Liver (tissue), 9 donors: ENCODE results near the gene TRIP12. TPM values are rescaled to one million over a fixed set of nuclear protein-coding genes. Genes with fewer than 3 reads are reported as not detected.
"Not testable (repeated sequence)": the region's sequence is repeated elsewhere in the genome, so short reads cannot be mapped to it uniquely, and the experiment has no call there.

Experiments used
- DNase-seq: peaks from one replicate; pipeline ENCODE4 v3.0.0-alpha.2; 2017; ENCODE audit warnings: low spot score
- H3K27ac ChIP-seq, 2 donors: one replicate each; pipeline ENCODE4 v1.7.0; 2013; ENCODE audit warnings: inconsistent platforms in 2 of 2, low read length in 2 of 2, control low read depth in 1 of 2, low read depth in 1 of 2, mild to moderate bottlenecking in 1 of 2
- H3K27me3 ChIP-seq, 4 donors: one replicate each; pipeline versions ENCODE4 v1.6.1 to v1.7.0; 2013; ENCODE audit warnings: low read length in 3 of 4, inconsistent platforms in 1 of 4, mild to moderate bottlenecking in 1 of 4, moderate library complexity in 1 of 4; ENCODE audit not compliant: control insufficient read depth in 4 of 4, insufficient read depth in 4 of 4
- H3K36me3 ChIP-seq, 4 donors: one replicate each; pipeline versions ENCODE4 v1.6.1 to v1.7.0; 2013; ENCODE audit warnings: low read length in 3 of 4, mild to moderate bottlenecking in 3 of 4, low read depth in 1 of 4, moderate library complexity in 1 of 4; ENCODE audit not compliant: control insufficient read depth in 4 of 4, insufficient read depth in 3 of 4
- H3K4me1 ChIP-seq, 4 donors: one replicate each; pipeline versions ENCODE4 v1.6.1 to v1.7.0; 2013; ENCODE audit warnings: low read length in 3 of 4, mild to moderate bottlenecking in 3 of 4, moderate library complexity in 1 of 4; ENCODE audit not compliant: control insufficient read depth in 4 of 4, insufficient read depth in 4 of 4
- H3K4me3 ChIP-seq, 3 donors: one replicate each; pipeline versions ENCODE4 v1.6.1 to v1.7.0; 2013; ENCODE audit warnings: low read length in 3 of 3, control low read depth in 1 of 3, low read depth in 1 of 3, mild to moderate bottlenecking in 1 of 3
- H3K9ac ChIP-seq, 2 donors: one replicate each; pipeline ENCODE4 v1.7.0; 2013; ENCODE audit warnings: low read length in 2 of 2, mild to moderate bottlenecking in 2 of 2, moderate library complexity in 2 of 2, control low read depth in 1 of 2, low read depth in 1 of 2
- H3K9me3 ChIP-seq, 4 donors: one replicate each; pipeline versions ENCODE4 v1.6.1 to v1.7.0; 2013; ENCODE audit warnings: low read length in 3 of 4; ENCODE audit not compliant: control insufficient read depth in 4 of 4
- CTCF ChIP-seq: fragments of 150-350 bp; IDR thresholded peaks from 2 replicates; pipeline ENCODE4 v1.5.1; 2017; ENCODE audit warnings: improper control_type of control experiment, low read depth, low read length; ENCODE audit not compliant: missing input control
- EGR1 ChIP-seq, 2 donors: IDR thresholded peaks; 2 replicates each; pipeline ENCODE4 v1.6.1; 2016 to 2018; ENCODE audit warnings: antibody characterized with exemption in 2 of 2, low read depth in 2 of 2
- FOXA1 ChIP-seq: IDR thresholded peaks from 2 replicates; pipeline ENCODE4 v1.6.1; 2016; ENCODE audit warnings: antibody characterized with exemption
- FOXA2 ChIP-seq: IDR thresholded peaks from 2 replicates; pipeline ENCODE4 v1.6.1; 2016; ENCODE audit warnings: antibody characterized with exemption
- HNF4A ChIP-seq, 2 donors: conservative IDR thresholded peaks; 2 replicates each; pipeline ENCODE4 v1.6.1; 2016; ENCODE audit warnings: antibody characterized with exemption in 2 of 2, mild to moderate bottlenecking in 2 of 2
- JUND ChIP-seq, 2 donors: IDR thresholded peaks; 2 replicates each; pipeline ENCODE4 v1.6.1; 2016; ENCODE audit warnings: antibody characterized with exemption in 2 of 2
- NR2F2 ChIP-seq: IDR thresholded peaks from 2 replicates; pipeline ENCODE4 v1.6.1; 2016; ENCODE audit warnings: antibody characterized with exemption
- RXRA ChIP-seq, 2 donors: IDR thresholded peaks; 2 replicates each; pipeline ENCODE4 v1.6.1; 2017 to 2018; ENCODE audit warnings: antibody characterized with exemption in 2 of 2, mild to moderate bottlenecking in 1 of 2
- ZBTB33 ChIP-seq: IDR thresholded peaks from 2 replicates; pipeline ENCODE4 v1.6.1; 2016; ENCODE audit warnings: antibody characterized with exemption
- WGBS: extraction: QIAGEN DNeasy Blood & Tissue Kit; methylation state at CpG from one replicate; pipeline ENCODE4 v1.1.7; 2013; 5-methylcytosine and 5-hydroxymethylcytosine counted together
- polyA plus RNA-seq, 2 donors: library from polyadenylated mRNA; stranded (reverse) in 1 of 2; unstranded in 1 of 2; fragments of 200-250 nt in 1 of 2; fragments of >200 nt in 1 of 2; fragmentation: Nextera tagmentation in 1 of 2; extraction: Ambion mirVana in 1 of 2; gene quantifications; one replicate each; pipeline versions ENCODE4 v1.2.1 to v1.2.3, GENCODE V29; 2013 to 2015
- total RNA-seq, 2 donors: library from RNA; depleted of rRNA; stranded (reverse); fragments of >200 nt; gene quantifications; one replicate each; pipeline ENCODE4 v1.2.3, GENCODE V29; 2014
- donor health status: healthy.
- donor health status: healthy.
- donor health status: healthy.
- donor health status: healthy.
- donor health status: healthy.

The TRIP12 gene
- total and polyA plus RNA-seq, 4 donors = 13.9 to 128 (median 67.4) TPM

- peaks cover 5 to 20% (median 16%) of the 10 kb centered on the region in 4 donors for H3K4me1 ChIP-seq
- H3K9ac ChIP-seq = no peak overlapping the region
- H3K9me3 ChIP-seq = no peaks in the 10 kb centered on the region
- TF ChIP-seq CTCF (no peak), NR2F2 (no peak), ZBTB33 (no peak), FOXA1 (no peak)
- H3K4me3 ChIP-seq = no peak overlapping the region
- no peak for DNase-seq
- WGBS = 67% methylated on average over 3 of the region's 3 CpGs
- H3K27ac ChIP-seq = no peak overlapping the region
- peaks cover 0 to 12% (median 5%) of the 10 kb centered on the region in 4 donors for H3K36me3 ChIP-seq
- no peaks in the 10 kb centered on the region for H3K27me3 ChIP-seq
Measured at GRCh38 chr2:229903037-229903436, 18.8 kb downstream of the TRIP12 start.

GRCh38 chr2:229901819-229902218 is 20.0 kb downstream of the TRIP12 start:
- H3K9ac ChIP-seq = no peak overlapping the region
- peaks cover 0 to 7% (median 2%) of the 10 kb centered on the region in 4 donors for H3K36me3 ChIP-seq
- DNase-seq = no peak
- no peak for TF ChIP-seq FOXA2
- peak; percentile 68 to 76 for TF ChIP-seq JUND (IDR thresholded peaks at IDR 0.05)
- H3K9me3 ChIP-seq = no peaks in the 10 kb centered on the region
- WGBS = 64% methylated on average over 3 of the region's 3 CpGs
- no peak overlapping the region for H3K4me3 ChIP-seq
- H3K27ac ChIP-seq = peak overlapping the region; percentile 36 to 41
- H3K4me1 ChIP-seq = peaks cover 5 to 20% (median 16%) of the 10 kb centered on the region in 4 donors
- no peaks in the 10 kb centered on the region for H3K27me3 ChIP-seq

- H3K27ac ChIP-seq, H3K4me3 ChIP-seq, H3K9me3 ChIP-seq, H3K9ac ChIP-seq, H3K27me3 ChIP-seq, H3K36me3 ChIP-seq, DNase-seq: not testable (repeated sequence)
- peaks cover 7 to 20% (median 16%) of the 10 kb centered on the region in 4 donors for H3K4me1 ChIP-seq
- whole genome bisulfite sequencing = 86% methylated on average over 9 of the region's 9 CpGs
Measured at GRCh38 chr2:229900514-229900913, 21.3 kb downstream of the TRIP12 start.

- WGBS = 64% methylated on average over 3 of the region's 3 CpGs
- Histone ChIP-seq H3K4me3 (no peak overlapping the region), H3K27ac (no peak overlapping the region), H3K9ac (no peak overlapping the region), H3K27me3 (no peaks in the 10 kb centered on the region), H3K4me1 (peaks cover 7 to 20% (median 16%) of the 10 kb centered on the region in 4 donors), H3K36me3 (peaks cover 0 to 6% (median 2%) of the 10 kb centered on the region in 4 donors), H3K9me3 (no peaks in the 10 kb centered on the region)
- no peak for DNase-seq
- TF ChIP-seq RXRA (IDR thresholded peaks at IDR 0.05) = peak; percentile 9 to 17
- peak in 1 of 2 donors; percentile 17 for TF ChIP-seq HNF4A (conservative IDR thresholded peaks at IDR 0.05)
- no peak for TF ChIP-seq EGR1 (IDR thresholded peaks at IDR 0.05; ENCODE audit: low read depth in 2 of 2)
Measured at GRCh38 chr2:229900012-229900411, 21.8 kb downstream of the TRIP12 start.
